GM12892 (cell line): Measurements from ENCODE around the gene WDFY4.

Experiments used
- POLR2A ChIP-seq: IDR thresholded peaks from 2 replicates; pipeline ENCODE4 v1.6.1; 2011; ENCODE audit warnings: low read depth, low read length, control low read depth
- POLR2AphosphoS5 ChIP-seq: IDR thresholded peaks from 2 replicates; pipeline ENCODE4 v1.6.1; 2011; ENCODE audit warnings: low read depth, low read length, control low read depth
- TAF1 ChIP-seq: IDR thresholded peaks from 2 replicates; pipeline ENCODE4 v1.6.1; 2011; ENCODE audit warnings: low read depth, mild to moderate bottlenecking, control low read depth, low read length, borderline replicate concordance

- no peak for TF ChIP-seq TAF1
- TF ChIP-seq POLR2A, result no peak
- no peak for TF ChIP-seq POLR2AphosphoS5
These were observed 283.4 kb downstream of the WDFY4 start for GRCh38 chr10:48968036-48968435.
